Gastroesophageal sphincter (tissue), 3 donors: ENCODE data around the gene TSPEAR.

Experiments used
- EP300 ChIP-seq: sonication (generic); formaldehyde crosslinking; IDR thresholded peaks from one replicate; pipeline ENCODE4 v1.6.1; 2017; ENCODE audit warnings: antibody characterized with exemption, mild to moderate bottlenecking
- POLR2A ChIP-seq, 2 donors: fragments of 450-650 bp; IDR thresholded peaks; one replicate each; pipeline ENCODE4 v1.6.1; 2017; ENCODE audit warnings: antibody characterized with exemption in 2 of 2, mild to moderate bottlenecking in 2 of 2, moderate library complexity in 1 of 2
- POLR2AphosphoS5 ChIP-seq: sonication (generic); formaldehyde crosslinking; IDR thresholded peaks from one replicate; pipeline ENCODE4 v1.6.1; 2017; ENCODE audit warnings: antibody characterized with exemption
- TF ChIP-seq, protein P1 (sequence below), 4 experiments: fragments of 200-600 bp in 2 of 4; fragments of 450-650 bp in 2 of 4; sonication (generic) in 1 of 4; IDR thresholded peaks; one replicate each; pipeline ENCODE4 v1.5.1; 2017 to 2019; ENCODE audit warnings: antibody characterized with exemption in 4 of 4, mild to moderate bottlenecking in 2 of 4, moderate library complexity in 2 of 4

DNA sequence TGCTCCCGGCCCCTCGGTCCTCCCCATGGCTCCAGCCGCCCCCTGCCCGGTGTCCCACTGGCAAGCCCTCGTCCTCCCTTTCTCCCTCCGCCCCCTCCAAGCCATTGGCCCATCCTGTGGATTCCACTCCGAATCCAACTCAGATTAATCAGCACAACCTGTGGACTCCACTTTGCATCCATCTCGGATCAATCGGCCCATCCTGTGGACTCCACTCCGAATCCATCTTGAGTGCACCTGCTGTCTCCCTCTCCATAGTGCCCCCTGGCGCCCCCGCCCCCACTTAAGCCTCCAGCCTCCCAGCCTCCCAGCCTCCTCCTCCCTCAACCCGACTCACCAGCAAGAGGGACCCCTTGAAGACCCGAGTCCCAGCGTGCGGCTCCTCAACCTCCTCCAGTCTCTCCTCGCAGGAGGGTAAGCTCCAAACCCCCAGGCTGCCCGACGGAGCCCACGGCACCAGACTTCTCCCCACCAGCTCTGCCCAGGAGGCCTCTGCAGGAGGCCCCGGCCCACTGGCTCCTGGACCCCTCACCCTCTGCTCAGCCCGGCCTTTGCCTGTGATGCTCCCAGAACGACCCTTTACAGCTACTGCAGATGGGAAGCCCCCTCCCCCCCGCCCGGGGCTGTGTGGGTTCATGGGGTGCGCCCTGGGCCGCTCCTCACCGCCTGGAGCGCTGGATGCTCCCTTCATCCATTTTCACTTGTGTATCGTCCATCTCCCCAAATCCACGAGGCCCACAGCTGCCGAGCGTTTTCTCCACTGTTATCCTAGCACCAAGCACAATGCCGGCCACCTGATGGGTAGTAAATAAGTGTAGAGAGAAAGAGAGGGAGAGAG is 40.6 kb upstream of the TSPEAR start:
- TF ChIP-seq EP300 (no peak), POLR2A (IDR thresholded peaks at IDR 0.05) (no peak), POLR2AphosphoS5 (no peak)
- TF ChIP-seq, protein P1, sequence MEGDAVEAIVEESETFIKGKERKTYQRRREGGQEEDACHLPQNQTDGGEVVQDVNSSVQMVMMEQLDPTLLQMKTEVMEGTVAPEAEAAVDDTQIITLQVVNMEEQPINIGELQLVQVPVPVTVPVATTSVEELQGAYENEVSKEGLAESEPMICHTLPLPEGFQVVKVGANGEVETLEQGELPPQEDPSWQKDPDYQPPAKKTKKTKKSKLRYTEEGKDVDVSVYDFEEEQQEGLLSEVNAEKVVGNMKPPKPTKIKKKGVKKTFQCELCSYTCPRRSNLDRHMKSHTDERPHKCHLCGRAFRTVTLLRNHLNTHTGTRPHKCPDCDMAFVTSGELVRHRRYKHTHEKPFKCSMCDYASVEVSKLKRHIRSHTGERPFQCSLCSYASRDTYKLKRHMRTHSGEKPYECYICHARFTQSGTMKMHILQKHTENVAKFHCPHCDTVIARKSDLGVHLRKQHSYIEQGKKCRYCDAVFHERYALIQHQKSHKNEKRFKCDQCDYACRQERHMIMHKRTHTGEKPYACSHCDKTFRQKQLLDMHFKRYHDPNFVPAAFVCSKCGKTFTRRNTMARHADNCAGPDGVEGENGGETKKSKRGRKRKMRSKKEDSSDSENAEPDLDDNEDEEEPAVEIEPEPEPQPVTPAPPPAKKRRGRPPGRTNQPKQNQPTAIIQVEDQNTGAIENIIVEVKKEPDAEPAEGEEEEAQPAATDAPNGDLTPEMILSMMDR (IDR thresholded peaks at IDR 0.05): no peak
